ENCODE measurements around the gene PRICKLE4. TPM values are rescaled to one million over a fixed set of nuclear protein-coding genes. Genes with fewer than 3 reads are reported as not detected.

PRICKLE4 gene
- total and polyA plus RNA-seq, 2 of the 13 experiments (the other 11 are each of a cell fraction or from before 2014, with no cell fraction given): 0.92 to 1.2 TPM

DNA sequence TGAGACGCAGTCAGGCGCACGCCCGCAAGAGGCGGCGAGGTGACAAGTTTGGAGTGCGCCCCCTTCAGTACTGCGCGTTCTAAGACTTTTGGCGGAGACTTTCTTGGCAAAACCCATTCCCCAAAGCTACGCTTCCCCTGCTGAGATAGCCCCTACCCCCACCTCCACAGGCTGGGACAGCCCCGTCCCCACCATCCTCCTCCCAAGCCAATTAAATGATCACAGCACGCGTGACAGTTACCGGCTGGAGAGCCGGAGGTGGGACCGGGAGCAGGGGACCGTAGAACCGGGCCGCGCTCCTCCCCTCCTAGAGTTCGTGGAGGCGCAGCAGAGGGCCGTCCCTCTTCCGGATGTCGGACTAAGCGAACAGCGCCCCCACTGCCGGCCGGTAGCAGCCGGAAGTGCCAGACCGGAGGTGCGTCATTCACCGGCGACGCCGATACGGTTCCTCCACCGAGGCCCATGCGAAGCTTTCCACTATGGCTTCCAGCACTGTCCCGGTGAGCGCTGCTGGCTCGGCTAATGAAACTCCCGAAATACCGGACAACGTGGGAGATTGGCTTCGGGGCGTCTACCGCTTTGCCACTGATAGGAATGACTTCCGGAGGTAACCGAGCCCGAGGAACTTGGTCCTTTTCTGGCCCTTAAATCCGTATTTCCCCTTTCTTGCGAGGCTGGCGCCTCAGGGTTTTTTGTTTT, 6.8 kb downstream of the PRICKLE4 start, which contains the start of gene TOMM6 (continued):
- TF ChIP-seq, protein P1, sequence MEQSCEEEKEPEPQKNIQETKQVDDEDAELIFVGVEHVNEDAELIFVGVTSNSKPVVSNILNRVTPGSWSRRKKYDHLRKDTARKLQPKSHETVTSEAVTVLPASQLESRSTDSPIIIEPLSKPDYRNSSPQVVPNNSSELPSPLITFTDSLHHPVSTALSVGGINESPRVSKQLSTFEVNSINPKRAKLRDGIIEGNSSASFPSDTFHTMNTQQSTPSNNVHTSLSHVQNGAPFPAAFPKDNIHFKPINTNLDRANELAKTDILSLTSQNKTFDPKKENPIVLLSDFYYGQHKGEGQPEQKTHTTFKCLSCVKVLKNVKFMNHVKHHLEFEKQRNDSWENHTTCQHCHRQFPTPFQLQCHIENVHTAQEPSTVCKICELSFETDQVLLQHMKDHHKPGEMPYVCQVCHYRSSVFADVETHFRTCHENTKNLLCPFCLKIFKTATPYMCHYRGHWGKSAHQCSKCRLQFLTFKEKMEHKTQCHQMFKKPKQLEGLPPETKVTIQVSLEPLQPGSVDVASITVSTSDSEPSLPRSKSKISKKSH (CRISPR knock-in tag; IDR thresholded peaks at IDR 0.05; ENCODE audit: borderline replicate concordance): peak; percentile 93; the same call in 1 of the 2 replicates
- TF ChIP-seq ZNF251 (CRISPR knock-in tag; IDR thresholded peaks at IDR 0.05) (no peak), SATB2 (CRISPR knock-in tag; IDR thresholded peaks at IDR 0.05) (0 out of 2 replicates have a peak, but pooled peaks have one; percentile 82), THYN1 (CRISPR knock-in tag; IDR thresholded peaks at IDR 0.05; ENCODE audit: borderline replicate concordance, low read depth) (no peak), MAF1 (CRISPR knock-in tag; IDR thresholded peaks at IDR 0.05; ENCODE audit: borderline replicate concordance) (0 out of 2 replicates have a peak, but pooled peaks have one; percentile 16), ZNF484 (CRISPR knock-in tag; IDR thresholded peaks at IDR 0.05; ENCODE audit: borderline replicate concordance, low read depth) (no peak), FIP1L1 (IDR thresholded peaks at IDR 0.05; ENCODE audit: borderline replicate concordance, insufficient read depth, low read depth, low read length) (0 out of 2 replicates have a peak, but pooled peaks have one; percentile 20), SRF (IDR thresholded peaks at IDR 0.05; ENCODE audit: low read depth, low read length) (peak; percentile 67), MXI1 (IDR thresholded peaks at IDR 0.05; ENCODE audit: borderline replicate concordance, low read depth, low read length) (peak; percentile 97; the same call in 2 of the 3 replicates), FOSL2 (CRISPR knock-in tag; IDR thresholded peaks at IDR 0.05) (peak; percentile 55), ZNF274 (CRISPR knock-in tag; IDR thresholded peaks at IDR 0.05) (no peak), SMARCE1 (IDR thresholded peaks at IDR 0.05; ENCODE audit: borderline replicate concordance) (no peak), MEF2D (CRISPR knock-in tag; IDR thresholded peaks at IDR 0.05) (peak; percentile 79; the same call in 1 of the 2 replicates), WIZ (CRISPR knock-in tag; IDR thresholded peaks at IDR 0.05) (peak; percentile 29; the same call in 1 of the 2 replicates), ZBTB42 (CRISPR knock-in tag; IDR thresholded peaks at IDR 0.05) (no peak), ZBTB7A (CRISPR knock-in tag; IDR thresholded peaks at IDR 0.05) (peak; percentile 49; the same call in 1 of the 2 replicates), IKZF4 (CRISPR knock-in tag; IDR thresholded peaks at IDR 0.05; ENCODE audit: borderline replicate concordance, low read depth, not compliant biosample characterization) (no peak)
- TF ChIP-seq, protein P2, sequence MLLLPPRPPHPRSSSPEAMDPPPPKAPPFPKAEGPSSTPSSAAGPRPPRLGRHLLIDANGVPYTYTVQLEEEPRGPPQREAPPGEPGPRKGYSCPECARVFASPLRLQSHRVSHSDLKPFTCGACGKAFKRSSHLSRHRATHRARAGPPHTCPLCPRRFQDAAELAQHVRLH (CRISPR knock-in tag; IDR thresholded peaks at IDR 0.05; ENCODE audit: borderline replicate concordance, low read depth): peak; percentile 98
- TF ChIP-seq, protein P3, sequence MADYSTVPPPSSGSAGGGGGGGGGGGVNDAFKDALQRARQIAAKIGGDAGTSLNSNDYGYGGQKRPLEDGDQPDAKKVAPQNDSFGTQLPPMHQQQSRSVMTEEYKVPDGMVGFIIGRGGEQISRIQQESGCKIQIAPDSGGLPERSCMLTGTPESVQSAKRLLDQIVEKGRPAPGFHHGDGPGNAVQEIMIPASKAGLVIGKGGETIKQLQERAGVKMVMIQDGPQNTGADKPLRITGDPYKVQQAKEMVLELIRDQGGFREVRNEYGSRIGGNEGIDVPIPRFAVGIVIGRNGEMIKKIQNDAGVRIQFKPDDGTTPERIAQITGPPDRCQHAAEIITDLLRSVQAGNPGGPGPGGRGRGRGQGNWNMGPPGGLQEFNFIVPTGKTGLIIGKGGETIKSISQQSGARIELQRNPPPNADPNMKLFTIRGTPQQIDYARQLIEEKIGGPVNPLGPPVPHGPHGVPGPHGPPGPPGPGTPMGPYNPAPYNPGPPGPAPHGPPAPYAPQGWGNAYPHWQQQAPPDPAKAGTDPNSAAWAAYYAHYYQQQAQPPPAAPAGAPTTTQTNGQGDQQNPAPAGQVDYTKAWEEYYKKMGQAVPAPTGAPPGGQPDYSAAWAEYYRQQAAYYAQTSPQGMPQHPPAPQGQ (CRISPR knock-in tag; IDR thresholded peaks at IDR 0.05; ENCODE audit: borderline replicate concordance): no peak
- TF ChIP-seq, protein P4, sequence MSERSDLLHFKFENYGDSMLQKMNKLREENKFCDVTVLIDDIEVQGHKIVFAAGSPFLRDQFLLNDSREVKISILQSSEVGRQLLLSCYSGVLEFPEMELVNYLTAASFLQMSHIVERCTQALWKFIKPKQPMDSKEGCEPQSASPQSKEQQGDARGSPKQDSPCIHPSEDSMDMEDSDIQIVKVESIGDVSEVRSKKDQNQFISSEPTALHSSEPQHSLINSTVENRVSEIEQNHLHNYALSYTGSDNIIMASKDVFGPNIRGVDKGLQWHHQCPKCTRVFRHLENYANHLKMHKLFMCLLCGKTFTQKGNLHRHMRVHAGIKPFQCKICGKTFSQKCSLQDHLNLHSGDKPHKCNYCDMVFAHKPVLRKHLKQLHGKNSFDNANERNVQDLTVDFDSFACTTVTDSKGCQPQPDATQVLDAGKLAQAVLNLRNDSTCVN (CRISPR knock-in tag; IDR thresholded peaks at IDR 0.05; ENCODE audit: borderline replicate concordance): peak; percentile 82; the same call in 1 of the 2 replicates

Data from HepG2 (cell line).